ENCODE results near the gene TNIK.

TNIK gene

DNA sequence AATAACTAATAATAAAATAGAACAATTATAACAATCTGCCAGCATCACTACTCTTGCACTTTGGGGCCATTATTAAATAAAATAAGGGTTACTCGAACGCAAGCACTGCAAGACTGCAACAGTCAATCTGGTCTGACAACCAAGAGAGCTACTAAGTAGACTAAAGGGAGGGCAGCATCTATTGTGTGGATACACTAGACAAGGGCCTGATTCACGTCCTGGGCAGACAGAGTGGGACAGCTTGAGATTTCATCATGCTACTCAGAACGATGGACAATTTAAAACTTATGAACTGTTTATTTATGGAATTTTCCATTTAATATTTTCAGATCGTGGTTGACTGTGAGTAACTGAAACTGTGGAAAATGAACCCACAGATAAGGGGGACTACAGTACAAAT is 39.5 kb downstream of the TNIK start:
- in situ Hi-C loops (cut with MboI; ENCODE audit: low sequenced_read_pairs), result no loop called here

DNA sequence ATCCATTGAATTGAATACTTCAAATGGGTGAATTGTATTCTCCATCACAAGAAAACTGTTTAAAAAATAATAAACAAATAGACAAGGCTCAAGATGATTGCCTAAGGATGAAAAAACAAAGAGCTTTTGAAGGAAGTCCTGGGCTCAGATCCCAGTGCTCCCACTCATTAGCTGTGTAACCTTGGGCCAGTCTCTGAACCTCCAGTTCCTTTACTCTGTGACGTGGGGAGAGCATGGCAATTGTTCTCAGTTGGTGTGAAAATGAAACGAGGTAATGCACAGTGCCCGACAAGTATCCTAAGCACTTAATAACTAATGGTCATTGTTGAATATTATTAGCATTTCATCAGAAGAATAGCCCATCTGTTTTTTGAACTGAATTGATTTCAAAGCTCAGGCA is 40.7 kb downstream of the TNIK start:
- in situ Hi-C loops (cut with MboI; ENCODE audit: low sequenced_read_pairs), result no loop called here

DNA sequence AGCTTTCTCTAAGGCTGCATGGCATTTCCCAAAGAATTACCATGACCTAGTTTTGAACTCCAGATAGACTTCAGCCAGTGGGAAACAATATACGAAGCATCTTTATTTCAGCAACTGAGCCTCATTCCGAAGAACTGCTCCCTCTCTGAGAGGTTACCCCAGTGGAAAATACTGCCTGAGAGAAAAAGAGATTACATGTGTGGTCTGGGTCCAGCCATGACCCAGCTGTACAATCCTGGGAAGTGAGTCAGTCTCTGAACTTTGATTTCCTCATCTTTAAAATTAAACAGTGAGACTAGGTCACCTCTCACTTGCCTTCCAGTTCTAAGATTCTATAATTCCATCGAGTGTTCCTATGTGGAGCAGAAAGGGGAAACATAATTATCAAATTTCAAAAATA is 42.4 kb downstream of the TNIK start:
- in situ Hi-C loops (cut with MboI; ENCODE audit: low sequenced_read_pairs), result no loop called here

DNA sequence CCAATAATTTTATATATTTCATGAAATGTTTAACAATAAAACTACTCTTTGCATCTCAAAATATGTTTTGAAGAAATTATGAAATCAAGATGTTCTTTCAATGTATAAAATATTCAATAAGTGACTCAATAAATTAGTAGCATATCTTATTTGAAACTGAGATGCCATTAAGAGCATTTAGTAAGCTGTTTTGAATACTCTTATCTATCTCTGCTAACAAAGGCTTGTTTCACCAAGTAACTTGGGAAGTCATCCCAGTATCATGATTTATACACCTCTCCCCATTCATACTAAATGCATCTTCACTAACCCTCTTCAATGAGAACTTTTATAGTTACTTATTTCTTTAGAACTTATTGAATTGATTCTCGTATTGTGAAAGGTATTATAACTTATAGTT is 43.1 kb downstream of the TNIK start:
- in situ Hi-C loops (cut with MboI; ENCODE audit: low sequenced_read_pairs), result no loop called here

DNA sequence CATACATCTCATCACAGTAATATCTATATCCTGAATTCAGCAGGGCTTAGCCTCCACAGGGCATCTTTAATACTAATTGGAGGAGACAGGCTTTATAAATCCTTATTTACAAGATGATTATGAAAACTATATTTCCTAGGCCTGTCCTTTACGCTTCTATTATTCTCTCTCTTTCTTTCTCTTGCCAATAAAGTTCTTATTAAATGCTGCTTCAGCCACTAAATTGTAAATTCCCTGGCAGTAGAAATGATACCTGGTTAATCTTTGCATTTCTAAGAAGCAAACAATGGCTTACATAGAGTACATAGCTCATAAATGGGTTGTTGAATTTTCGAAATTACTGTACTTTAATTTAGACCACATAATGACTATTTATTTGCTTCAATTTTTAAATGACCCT is 43.5 kb downstream of the TNIK start:
- in situ Hi-C loops (cut with MboI; ENCODE audit: low sequenced_read_pairs), result no loop called here

DNA sequence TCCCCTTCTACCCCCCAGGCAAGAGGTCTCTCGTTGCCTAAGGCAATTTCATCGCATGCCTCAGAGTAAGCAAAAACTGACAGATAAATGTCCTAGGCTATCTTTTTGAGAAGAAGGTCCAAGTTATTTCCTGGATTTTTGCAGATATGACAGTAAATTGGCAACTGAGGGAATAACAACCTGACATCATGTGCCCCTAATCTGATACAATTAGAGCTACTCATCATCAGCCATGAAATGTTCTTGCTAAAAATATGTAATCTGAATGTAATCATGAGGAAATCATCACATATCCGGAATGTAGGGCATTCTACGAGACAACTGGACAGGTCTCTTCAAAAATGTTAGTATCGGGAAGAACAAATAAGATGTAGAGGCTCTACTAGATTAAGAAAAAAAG is 44.1 kb downstream of the TNIK start:
- in situ Hi-C loops (cut with MboI; ENCODE audit: low sequenced_read_pairs), result no loop called here

DNA sequence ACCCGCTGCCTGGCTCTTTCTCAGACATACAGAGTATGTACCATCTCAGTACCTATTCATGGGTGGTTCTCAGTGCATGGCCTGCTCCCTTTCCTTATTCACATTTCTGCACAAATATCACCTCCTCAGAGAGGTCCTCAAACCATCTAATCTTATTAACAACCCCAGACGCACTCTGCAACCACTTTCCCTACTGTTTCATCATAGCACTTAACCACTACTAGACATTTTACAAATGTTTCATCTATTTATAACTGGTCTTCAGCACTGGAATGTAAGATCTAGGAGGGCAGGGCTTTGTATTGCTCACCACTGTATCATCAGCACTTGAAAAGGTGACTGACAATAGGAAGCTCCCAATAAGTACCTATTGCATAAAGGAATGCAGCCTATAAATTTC is 45.1 kb downstream of the TNIK start:
- in situ Hi-C loops (cut with MboI; ENCODE audit: low sequenced_read_pairs), result no loop called here

DNA sequence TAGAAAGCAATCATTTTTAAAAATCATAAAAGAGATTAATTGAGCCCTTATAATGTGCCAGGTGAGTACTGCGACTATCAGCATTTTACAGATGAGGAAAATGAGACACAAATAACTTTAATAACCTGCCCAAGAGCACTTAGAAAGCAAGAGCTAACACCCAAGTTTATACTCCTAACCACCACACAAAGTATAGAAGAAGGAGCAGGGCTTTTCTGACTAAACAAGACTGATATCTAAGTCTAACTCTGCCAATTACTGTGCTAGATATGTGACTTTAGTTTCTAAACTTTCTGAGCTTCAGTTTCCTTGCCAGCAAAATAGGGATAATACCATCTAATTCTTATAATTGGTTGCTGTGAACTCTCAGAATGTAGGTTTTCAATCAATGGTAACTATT is 47.7 kb downstream of the TNIK start:
- in situ Hi-C loops (cut with MboI; ENCODE audit: low sequenced_read_pairs), result no loop called here

DNA sequence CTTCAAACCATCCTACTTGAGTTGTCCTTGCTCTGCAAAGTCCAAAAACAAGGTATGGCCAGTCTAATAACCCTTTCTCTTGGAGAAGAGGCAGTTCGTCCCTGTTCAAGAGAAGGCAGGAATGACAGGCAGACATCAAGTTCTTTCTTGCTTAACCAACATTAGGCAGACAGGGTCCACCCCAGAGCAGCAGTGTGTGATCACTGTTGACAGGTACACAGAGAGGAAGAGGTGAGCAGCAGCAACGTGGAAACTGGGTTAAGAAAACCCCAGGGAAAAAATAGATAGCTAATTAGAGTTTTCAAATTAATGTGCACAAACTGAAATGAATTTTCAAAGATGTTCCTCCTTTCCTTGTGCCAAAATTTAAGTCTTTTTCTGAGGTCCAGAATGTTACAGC is 48.2 kb downstream of the TNIK start:
- in situ Hi-C loops (cut with MboI; ENCODE audit: low sequenced_read_pairs), result no loop called here

DNA sequence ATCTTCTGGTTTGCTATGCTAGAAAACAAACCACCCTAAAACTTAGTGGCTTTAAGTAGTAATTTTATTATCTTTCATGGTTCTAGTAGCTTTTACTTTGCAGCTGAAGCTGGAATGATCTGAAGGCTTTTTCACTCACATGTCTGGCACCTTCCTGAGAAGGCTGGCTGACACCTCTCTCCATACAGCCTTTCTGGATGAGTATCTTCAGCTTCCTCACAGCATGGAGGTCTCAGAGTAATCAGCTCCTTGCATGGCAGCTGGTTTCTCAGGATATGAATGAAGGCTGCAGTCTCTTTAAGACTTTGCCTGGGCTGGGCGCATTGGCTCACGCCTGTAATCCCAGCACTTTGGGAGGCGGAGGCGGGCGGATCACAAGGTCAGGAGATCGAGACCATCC is 50.0 kb downstream of the TNIK start:
- in situ Hi-C loops (cut with MboI; ENCODE audit: low sequenced_read_pairs), result no loop called here

DNA sequence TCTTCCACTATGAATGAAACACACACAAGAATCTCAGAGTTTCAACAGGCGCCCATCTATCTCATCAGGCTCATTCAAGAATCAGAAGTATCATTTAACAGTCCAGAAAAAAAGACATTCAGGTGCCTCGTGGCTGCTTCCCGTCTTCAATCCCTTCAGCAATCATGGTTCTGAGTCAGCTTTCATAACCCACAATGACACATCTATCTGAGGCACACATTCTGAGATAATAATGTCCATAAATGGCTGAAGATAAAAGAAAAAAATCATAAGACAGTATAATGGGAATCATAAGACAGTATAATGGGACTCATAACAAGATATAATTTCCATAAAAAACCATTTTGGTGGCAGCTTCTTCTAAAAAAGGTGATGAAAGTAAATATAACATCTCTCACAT is 52.4 kb downstream of the TNIK start:
- in situ Hi-C loops (cut with MboI; ENCODE audit: low sequenced_read_pairs), result no loop called here

DNA sequence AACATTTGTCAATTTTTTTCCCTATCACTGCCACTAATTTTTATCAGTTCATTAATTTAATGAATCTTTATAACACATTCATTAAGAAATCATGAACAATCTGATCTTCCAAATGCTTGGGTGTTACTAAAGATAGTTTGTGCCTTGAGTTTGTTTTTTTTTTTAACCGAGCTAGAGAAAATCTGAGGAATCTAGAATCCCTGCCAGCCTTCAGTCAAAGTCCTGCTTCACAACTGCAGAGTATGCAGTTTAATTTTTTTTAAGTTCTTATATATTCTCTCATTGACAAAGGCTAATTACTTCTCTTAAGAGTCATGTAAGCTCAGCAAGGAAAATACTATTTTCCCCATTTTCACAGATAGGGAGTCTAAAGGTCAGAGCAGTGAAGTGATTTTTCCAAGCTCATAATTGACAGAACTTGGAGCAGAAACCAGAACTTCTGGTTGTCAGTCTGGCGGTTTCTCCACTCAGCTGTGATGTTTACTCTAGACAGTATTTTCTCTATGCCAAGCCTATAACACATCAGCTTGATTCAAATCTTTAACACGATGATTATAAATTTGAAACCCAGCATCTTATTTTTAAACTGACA is 55.7 kb downstream of the TNIK start:
- in situ Hi-C loops (cut with MboI; ENCODE audit: low sequenced_read_pairs), result no loop called here

DNA sequence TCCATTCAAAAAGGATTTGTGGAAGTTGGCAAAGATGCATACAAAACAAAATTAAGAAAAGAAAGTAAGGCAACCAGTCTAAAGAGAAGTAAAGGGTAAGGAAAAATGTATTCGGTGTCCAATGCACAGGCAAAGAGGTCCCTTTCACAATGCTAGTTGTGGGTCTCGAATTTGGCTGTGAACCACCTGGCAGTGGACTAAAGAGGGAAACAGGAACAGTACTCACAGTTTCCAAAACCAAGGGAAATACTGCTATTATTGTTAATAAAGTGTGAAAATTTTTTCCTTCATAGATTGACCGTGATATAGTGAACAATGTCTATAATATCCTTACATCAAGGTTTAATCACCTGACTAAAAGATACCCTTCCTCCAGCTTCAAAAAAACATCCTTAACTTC is 57.9 kb downstream of the TNIK start:
- in situ Hi-C loops (cut with MboI; ENCODE audit: low sequenced_read_pairs), result no loop called here

DNA sequence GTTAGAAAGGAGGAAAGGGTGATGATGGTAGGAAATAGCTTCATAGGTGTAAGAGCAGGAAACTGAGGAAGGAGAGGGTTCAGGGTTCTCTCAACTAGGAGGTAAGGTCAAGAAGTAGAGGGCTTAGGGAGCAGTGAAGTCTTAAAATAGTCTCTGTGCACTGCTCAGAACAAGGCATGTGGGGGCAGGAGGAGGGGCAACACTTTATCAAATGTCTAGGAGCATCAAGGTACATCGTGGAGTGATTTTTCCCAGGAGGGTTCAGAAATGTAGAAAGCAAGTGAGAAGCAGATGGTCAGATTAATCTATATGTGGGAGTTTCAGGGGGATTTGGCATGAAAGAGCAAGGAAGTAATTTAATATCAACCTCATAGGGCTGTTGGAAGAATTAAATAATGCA is 58.8 kb downstream of the TNIK start:
- in situ Hi-C loops (cut with MboI; ENCODE audit: low sequenced_read_pairs), result no loop called here

DNA sequence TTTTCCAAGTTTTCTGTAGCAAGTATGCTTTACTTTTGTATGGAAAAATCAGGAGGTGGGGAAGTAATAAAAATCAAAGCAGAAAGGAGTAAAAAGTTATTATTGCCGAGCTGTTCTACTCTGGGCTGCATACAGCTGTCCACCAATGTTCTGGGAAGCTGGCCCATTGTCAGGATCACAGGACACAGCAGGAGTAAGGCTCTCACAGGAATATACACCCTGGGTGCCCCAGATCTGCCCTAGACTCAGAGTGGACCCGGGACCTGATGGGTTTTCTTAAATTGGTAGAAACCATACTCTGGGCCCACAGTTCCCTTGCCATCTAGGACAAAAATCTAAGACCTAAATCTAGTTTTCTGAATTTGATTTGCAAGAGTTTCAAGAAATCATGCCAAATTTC is 60.4 kb downstream of the TNIK start:
- in situ Hi-C loops (cut with MboI; ENCODE audit: low sequenced_read_pairs), result no loop called here

DNA sequence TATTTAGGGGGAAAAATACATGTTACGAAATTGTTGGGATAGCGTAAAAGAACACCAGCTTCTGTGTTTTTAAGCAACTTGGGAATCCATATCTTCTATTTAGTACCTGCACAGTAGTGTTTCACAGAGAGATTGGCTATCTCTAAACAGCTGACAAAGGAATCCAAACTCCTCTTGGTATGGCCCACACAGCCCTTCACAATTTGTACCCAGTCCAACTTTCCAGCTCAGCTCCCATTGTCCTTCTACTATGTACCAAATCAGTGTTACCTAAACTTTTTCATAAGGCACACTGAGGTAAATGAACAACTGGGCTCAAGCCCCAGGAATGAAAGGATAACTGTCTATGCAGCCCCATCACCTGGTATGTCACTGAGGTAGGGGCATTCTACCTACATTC is 61.9 kb downstream of the TNIK start:
- in situ Hi-C loops (cut with MboI; ENCODE audit: low sequenced_read_pairs), result no loop called here

DNA sequence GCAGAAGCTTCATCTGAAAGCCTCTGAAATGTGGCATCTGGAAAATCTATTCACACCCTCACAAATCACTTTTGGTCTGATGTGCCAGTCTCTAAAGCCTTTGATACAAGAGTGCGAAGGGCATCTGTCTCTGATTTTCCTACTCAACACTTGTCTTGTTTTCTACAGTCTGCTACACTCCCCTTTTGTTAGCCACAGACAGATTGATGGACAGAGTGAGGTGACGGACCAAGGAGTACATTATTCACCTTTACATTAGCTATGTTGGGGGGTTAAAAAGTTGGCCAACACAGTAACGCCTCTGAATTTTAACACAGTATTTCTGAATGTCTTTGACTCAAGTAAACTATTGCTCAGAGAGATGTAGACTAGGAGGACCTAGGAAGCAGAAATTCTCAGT is 63.1 kb downstream of the TNIK start:
- in situ Hi-C loops (cut with MboI; ENCODE audit: low sequenced_read_pairs), result no loop called here

DNA sequence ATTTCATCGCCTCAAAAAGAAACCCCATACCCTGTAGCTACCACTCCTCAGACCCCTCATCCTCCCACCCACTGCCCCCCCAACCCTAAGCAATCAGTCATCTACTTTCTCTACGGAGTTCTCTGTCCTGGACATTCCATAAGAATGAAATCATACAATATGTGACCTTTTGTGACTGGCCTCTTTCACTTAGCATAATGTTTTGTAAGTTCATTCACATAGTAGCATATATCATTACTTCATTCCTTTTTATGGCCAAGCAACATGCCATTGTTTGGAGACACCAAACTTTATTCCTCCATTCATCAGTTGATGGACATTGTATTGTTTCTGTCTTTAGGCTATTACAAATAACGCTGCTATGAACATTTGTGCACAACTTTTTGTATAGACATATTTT is 64.2 kb downstream of the TNIK start:
- in situ Hi-C loops (cut with MboI; ENCODE audit: low sequenced_read_pairs), result no loop called here

DNA sequence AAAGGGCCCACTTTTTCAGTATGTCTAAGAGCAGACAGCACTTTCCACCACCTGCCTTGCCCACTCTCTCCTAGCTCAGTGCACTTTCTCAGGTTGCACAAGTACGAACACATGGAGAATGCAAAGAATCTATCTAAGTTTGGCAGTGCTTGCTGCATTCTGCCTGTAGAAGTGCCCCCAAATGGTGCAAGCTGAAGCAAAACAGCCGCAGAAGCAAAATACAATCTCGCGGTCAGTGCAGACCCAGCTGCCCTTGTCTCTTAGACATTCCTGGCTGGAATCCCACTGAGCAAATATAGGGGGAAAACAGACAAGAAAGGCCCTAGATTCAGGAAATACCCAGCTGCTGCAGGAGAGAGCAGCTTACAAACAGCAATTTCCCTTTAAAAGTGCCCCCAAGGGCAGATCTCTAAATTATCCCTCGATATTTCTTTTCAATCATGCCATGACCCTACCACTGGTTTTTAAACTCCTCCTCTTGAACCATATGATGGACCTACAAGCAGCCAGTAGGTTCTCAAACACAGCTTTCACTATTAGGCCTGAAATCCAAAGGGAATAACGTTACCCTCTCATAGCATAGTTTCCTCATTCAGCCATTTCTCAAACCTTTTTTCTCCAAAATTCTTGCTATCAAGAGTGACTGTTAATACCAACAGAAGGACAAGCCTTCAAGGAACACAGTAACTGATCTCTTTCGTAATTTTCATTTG is 67.0 kb downstream of the TNIK start:
- in situ Hi-C loops (cut with MboI; ENCODE audit: low sequenced_read_pairs), result no loop called here

DNA sequence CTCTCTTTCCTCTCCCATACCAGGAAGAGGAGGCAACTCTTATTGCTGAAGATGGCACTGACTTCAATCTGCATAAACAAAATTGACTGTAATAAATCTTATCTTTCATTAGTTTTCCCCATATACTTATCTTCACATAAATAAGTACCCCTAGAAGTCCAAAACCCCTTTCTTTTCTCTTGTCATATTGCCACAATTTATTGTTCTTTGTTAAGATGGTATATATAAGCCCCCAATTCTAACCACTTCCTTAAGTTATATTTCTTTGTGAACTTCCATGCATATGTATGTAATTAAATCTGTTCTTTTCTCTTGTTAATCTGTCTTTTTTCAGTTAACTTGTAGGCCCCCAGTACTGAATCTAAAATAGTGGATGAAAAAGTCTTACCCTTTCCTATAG is 68.8 kb downstream of the TNIK start:
- in situ Hi-C loops (cut with MboI; ENCODE audit: low sequenced_read_pairs), result no loop called here

DNA sequence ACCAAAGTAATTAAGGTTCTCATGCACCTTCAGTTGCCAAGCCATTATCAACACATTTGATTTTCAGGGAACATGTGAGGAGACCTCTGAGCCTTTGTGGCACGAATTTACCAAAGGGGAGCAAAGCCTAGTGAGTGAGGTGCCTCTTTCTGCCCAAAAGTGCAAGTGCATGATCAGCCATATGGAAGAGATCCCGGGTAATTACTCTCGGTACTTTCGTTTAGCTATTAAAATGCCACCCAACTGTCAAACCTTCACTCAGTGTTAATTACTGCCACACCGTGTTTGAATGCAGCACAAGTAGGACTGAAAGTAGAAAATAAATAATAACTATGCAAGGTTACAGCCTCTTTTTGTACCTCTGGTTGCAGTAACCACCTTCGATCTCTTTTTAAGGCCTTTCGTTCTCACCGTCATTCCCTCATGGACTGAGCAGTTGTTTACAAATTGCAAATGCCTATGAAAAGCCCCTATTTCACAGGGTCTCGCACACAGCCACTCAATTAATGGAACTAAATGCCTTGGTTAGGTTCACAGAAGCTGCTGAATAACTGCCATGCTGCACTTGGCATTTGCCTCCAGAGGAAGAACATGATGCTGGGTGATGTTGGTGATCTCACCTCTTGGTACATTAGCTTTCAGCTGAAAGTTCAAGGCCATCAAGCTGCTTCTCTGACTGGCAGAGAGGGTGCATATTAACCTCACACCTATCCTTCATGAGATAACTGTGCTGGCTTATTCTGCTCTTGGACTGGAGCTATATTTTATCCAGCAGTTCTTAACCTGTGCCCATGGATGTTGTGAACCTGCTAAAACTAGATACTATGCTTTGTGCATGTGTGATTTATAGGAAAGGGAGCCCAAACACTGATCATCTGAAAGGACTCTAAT is 69.9 kb downstream of the TNIK start:
- in situ Hi-C loops (cut with MboI; ENCODE audit: low sequenced_read_pairs), result no loop called here

DNA sequence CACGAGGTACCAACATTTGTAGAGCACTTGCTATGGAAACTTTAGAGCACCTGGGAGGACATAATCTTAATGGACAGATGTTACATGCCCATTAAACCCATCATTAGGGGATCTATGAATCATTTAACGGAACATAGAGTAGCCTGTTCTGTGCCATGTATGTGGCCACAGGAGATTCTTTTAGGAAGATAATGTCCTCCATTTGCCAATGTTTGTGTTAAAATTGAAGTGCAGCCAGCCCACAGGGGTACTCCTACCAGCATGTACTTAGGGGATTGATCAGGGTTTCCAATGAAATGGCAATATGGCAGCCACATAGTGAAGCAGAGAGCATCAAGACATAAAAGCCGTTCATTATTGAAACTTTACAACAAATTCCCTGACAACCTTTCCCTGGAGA is 70.7 kb downstream of the TNIK start:
- in situ Hi-C loops (cut with MboI; ENCODE audit: low sequenced_read_pairs), result no loop called here
